Inflammatory macrophage (primary cell): ENCODE data around the gene HAAO.

Experiments used
- DNase-seq, 2 donors: peaks; one replicate each; pipeline ENCODE4 v3.0.0-alpha.2; 2020 to 2022

HAAO gene

GRCh38 chr2:42812899-42813479 is 20.6 kb upstream of the HAAO start:
- peak; percentile 52 to 65 for DNase-seq

- DNase-seq, result peak; percentile 45 to 54
These were observed 18.8 kb upstream of the HAAO start for GRCh38 chr2:42810971-42811811.

DNA sequence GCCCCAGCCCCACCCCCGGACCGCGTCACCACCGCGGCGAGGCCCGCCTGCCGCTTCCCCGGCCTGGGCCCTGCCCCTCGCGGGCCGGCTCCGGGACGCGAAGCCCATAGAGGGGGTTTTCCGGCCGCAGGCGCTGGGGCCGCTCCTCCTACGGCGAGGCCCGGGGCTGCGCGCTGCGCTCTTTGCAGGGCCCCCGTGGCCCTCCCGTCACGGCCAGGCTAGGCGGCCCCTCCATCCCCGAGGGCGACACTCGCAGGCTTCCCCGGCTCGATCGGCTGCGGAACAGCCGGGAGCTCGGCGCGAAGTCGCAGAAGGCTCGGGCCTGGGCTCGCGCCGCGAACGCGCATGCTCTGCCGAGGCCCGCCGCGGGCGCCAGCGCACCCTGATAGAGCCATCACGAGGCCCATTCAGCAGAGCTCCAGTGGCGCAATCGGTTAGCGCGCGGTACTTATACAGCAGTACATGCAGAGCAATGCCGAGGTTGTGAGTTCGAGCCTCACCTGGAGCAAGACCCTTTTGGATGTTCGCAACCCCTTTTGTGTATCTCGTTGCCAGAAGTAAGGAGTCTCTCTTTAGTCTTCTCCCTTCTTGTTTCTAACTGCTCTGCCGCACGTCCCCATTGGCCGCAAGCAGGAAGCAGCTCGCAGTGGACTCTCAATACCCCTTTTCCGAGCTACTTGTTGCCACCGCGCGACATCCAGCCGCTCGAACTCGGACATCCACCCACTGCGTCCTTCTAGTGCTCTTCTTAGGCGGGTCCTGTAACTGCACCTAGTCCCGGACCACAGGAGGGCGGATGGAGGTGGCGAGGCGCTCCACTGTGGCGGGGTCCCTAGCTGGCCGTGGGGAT is 18.0 kb upstream of the HAAO start:
- peak; percentile 97 to 98 for DNase-seq

- peak; percentile 79 to 87 for DNase-seq
These were observed 17.4 kb upstream of the HAAO start for GRCh38 chr2:42809819-42810120.

DNA sequence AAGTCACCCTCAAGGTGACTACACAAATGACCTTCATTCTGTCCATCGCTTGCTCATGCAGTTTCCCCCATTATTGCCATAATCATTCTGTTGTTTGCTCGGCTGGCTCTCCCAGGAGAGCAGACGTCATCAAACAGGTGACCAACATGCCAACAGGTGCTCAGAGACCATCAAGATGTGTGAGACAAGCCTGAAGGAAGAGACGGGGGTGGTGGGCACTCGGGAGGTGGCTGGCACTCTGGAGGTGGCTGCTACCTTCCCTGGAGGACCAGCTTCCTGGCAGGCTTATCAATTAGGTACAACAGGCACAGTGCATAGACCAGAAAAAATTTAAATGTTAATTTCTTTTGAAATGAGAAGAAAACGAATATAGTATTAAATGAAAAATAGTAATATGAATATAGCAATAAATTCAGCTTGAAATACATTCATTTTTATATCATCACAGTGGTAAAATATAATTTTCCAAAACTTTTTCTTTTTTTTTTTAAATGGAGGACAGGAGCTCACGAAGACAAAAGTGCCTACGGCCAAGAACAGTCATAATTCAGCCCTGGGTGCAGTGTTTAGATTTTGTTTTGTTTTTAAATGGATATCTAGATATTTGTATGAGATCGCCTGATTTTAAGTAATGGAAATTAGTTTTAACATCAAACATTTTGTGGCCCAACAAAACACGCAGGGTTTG is 16.9 kb upstream of the HAAO start:
- no peak for DNase-seq

DNA sequence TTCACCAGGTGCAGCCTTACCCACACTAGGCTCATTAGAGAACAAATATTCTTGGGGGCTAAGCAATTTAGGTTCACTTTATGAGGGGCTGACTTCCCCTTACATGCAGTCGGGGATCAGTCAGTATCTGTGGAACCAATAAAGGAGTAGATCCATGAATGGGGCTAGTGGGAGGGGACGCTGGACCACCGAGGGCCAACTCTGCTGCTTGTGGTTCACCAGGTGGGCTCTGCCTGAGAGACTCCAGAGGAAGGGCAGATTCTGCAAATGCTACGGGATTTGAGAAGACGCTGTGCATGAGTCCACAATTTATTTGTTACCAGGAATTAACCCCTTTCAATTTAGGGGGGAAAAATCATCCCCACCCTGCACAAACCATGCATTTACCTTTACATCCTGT is 15.9 kb upstream of the HAAO start:
- no peak for DNase-seq

DNA sequence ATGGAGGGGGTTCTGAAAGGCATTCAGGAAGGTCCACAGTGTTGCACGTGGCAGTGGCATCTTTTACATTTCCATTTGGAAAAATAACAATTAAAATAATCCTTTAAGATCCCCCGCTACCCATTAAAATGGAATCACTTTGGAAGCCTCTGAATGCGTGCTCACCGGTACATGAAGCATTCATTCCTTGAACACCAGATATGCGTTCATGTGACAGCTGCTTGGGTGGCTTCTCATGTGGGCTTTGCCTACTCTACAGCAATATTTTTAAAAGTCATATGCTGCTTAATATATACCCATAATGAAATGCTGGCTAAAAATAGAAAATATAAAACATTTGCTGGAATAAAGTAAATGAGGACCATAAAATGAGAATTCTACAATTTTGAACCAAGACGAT is 14.4 kb upstream of the HAAO start:
- no peak for DNase-seq

GRCh38 chr2:42804891-42805290 is 12.5 kb upstream of the HAAO start:
- no peak for DNase-seq

DNA sequence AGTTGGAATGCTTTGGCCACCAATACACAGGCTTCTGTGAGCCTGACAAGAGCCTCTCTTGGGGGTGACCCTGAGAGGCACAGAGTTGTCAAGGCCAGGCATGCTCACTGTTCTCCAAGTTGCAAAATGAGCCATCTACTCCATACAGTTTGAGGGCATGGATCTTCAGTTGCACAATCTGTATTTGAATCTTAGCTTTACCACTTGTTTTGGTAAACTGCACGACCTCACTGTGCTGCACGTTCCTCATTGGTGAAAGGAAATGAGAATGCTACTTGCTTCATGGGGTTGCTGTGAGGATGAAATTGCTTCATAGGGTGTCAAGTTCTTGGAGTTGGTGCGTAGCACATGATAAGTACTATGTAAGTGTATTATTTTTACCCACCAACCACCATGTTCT is 12.0 kb upstream of the HAAO start:
- peak; percentile 92 to 97 for DNase-seq

DNA sequence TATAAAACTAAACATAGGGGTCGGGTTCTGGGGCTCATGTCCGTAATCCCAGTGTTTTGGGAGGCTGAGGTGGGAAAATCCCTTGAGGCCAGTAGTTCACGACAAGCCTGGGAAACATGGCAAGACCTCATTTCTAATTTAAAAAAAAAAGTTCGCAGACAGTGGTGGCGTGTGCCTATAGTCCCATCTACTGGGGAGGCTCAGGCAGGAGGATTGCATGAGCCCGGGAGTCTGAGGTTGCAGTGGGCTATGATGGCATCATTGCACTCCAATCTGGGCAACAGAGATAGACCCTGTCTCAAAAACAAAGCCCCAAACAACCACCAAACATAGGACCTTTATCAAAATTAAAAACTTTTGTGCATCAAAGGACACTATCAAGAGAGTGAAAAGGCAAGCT is 9.8 kb upstream of the HAAO start:
- no peak for DNase-seq

- no peak for DNase-seq
These were observed 9.0 kb upstream of the HAAO start for GRCh38 chr2:42801381-42801780.

DNA sequence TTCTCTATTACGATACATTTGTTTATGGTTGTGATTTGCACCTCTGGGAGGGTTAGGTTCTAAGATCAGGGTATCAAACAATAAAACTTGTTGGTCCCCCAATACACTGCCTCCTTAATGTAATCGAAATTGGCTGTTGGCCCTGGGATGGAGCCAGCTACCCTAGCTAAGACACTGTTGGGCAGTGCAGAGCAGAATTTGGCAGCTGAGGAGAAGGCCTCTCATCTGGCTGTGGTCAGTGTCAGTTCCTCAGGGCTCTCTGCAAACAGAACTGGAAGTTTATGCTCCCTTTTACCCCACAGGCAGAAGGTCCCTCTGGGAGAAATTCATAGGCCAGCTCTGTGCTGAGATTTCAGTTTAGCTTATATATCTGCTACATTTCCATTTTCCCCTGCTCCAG is 8.6 kb upstream of the HAAO start:
- DNase-seq, result peak in 1 of 2 donors; percentile 25

DNA sequence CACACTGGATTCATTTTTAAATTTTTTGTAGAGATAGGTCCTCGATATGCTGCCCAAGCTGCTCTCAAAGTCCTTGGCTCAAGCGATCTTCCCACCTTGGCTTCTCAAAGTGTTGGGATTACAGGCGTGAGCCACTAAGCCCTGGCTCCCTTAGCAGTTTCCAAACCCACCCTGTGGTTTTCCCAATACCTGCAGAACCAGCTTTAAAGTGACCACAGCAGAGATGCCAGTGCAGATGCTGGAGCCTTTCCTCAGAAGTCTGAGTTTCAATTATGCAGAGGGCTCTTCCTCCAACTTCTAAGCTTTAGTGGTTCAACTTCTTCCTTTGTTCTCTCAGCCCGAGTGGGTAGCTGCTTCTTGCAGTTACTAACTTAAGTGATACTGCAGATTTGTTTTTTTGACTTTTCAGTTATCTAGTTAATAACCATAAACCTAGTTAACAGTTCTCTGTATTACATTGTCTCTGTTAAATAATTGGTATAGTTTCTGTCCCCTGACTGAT is 8.1 kb upstream of the HAAO start:
- DNase-seq, result peak in 1 of 2 donors; percentile 24

DNA sequence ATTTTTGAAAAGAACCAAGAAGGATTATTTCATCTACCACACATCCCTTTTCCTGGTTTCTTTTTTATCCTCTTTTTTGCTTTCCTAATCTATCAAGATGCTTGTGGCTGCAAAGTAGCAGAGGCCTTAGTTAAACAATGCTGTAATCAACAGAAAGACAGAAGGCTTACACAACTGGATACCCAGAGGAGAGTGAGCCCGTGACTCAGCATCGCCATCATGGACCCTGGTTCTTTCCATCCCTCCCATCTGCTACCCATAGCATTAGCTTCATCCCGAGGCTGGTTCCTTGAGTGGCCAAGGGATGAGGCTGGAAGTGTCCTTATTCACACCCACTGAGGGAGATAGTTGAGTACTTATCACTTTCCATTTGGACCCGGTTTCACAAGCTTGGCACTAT is 7.5 kb upstream of the HAAO start:
- no peak for DNase-seq

DNA sequence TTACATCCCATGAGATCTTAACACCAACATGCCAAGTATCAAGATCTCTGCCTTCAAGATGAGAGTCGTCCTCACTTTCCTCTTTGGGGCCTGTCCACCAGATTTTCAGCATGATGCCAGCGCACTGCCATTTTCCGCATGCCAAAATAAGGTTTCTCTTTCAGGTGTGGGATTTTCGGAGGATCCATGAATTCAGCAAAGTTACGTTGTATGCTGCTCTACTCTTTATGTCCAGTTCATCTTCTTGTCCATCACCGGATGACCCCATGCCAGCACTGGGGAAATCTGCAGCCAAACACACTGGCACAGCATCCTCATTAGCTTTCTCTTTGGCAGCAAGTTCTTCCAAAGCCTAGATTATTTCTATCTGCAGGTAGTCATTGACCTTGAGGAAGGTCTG is 4.9 kb upstream of the HAAO start:
- no peak for DNase-seq

- DNase-seq, result no peak
These were observed 4.3 kb upstream of the HAAO start for GRCh38 chr2:42796427-42797248.

GRCh38 chr2:42795841-42796301 is 3.5 kb upstream of the HAAO start:
- DNase-seq, result peak; percentile 35 to 38

GRCh38 chr2:42795275-42795674 is 2.9 kb upstream of the HAAO start:
- DNase-seq, result no peak

- DNase-seq, result no peak
These were observed 2.1 kb upstream of the HAAO start for GRCh38 chr2:42794271-42795046.

DNA sequence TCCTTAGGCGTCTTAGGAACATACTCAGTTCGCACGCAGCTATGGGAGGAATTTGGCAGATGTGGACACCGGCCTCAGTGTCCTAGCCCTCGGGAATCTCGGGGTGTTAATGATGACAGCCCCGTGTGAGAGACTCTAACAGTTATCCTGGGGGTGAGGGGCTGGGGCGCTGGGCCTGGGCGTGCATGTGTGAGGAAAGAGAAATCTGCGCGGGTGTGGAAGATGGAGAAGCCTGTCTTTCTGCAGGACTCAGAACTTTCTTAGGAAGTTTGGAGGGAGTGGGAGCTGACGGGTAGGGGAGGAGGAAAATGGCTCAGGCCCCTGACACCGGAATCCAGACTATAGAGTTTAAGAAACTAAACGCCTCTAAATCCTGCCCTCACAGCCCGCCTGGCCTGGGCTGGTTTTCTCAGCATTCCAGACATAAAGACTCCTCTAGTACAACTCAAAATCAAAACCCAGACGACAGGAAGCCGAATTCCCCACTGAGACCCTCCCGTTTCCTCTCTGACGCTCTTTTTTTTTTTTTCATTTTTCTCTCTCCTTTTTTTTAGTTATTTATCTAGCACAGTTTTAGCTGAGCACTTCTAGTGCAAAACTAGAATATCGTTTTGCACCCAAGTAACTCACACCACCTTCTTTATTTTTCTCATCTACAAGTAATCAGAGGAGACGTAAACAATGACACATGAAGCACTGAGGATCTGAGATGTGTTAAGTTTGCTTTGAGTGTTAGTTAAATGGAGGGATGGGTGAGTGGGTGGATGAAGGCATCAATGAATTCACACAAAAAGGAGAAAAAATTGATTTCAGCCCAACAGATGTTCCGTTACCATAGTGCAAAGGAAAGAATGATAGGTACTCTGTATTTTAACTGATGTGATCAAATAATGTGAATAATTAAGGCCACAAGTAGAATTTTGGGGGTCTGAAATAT is 1.2 kb upstream of the HAAO start:
- no peak for DNase-seq
